Measurements from ENCODE around the gene HIVEP1. TPM values are rescaled to one million over a fixed set of nuclear protein-coding genes. Genes with fewer than 3 reads are reported as not detected.
A peak's percentile ranks its signal among the peaks of the same experiment; 100 is the strongest.

The HIVEP1 gene
- total RNA-seq, 4 donors from 2014 or later = 15.2 to 26.9 (median 17.6) TPM

- Histone ChIP-seq H3K27ac (no peak overlapping the region), H3K4me1 (peaks cover 0 to 31% (median 5%) of the 10 kb centered on the region in 3 donors), H3K9me3 (no peaks in the 10 kb centered on the region), H3K27me3 (no peaks in the 10 kb centered on the region), H3K36me3 (peaks cover 0 to 39% of the 10 kb centered on the region in 2 donors), H3K4me3 (no peak overlapping the region)
- ATAC-seq = no peak
- TF ChIP-seq POLR2AphosphoS5 (IDR thresholded peaks at IDR 0.05) (no peak), POLR2A (IDR thresholded peaks at IDR 0.05) (no peak), CTCF (IDR thresholded peaks at IDR 0.05) (no peak), EP300 (IDR thresholded peaks at IDR 0.05) (no peak)
- no CpG with 5 or more reads among the region's 34 CpGs for WGBS, 2 donors (ENCODE audit: low coverage in 1 of 2)
Measured at GRCh38 chr6:12017876-12018401, 5.8 kb downstream of the HIVEP1 start.

GRCh38 chr6:12020187-12020791, 8.2 kb downstream of the HIVEP1 start:
- H3K4me1 ChIP-seq = peaks cover under 1 to 29% (median 7%) of the 10 kb centered on the region in 3 donors
- H3K27ac ChIP-seq = peak overlapping the region in 1 of 4 donors; percentile 6
- no peak overlapping the region for H3K4me3 ChIP-seq
- peaks cover 0 to 39% of the 10 kb centered on the region in 2 donors for H3K36me3 ChIP-seq
- TF ChIP-seq POLR2A (IDR thresholded peaks at IDR 0.05) (no peak), CTCF (IDR thresholded peaks at IDR 0.05) (no peak), EP300 (IDR thresholded peaks at IDR 0.05) (no peak), POLR2AphosphoS5 (IDR thresholded peaks at IDR 0.05) (no peak)
- no peak for ATAC-seq
- no peaks in the 10 kb centered on the region for H3K27me3 ChIP-seq
- 79 to 81% methylated on average over 3 to 11 of the region's 12 CpGs for WGBS, 2 donors (ENCODE audit: low coverage in 1 of 2)
- H3K9me3 ChIP-seq = no peaks in the 10 kb centered on the region

- no peak overlapping the region for H3K27ac ChIP-seq
- no peak for TF ChIP-seq POLR2A (IDR thresholded peaks at IDR 0.05)
- TF ChIP-seq POLR2AphosphoS5 (IDR thresholded peaks at IDR 0.05) = no peak
- no peak for TF ChIP-seq CTCF (IDR thresholded peaks at IDR 0.05)
- TF ChIP-seq EP300 (IDR thresholded peaks at IDR 0.05) = no peak
- H3K9me3 ChIP-seq = no peaks in the 10 kb centered on the region
- H3K27me3 ChIP-seq = no peaks in the 10 kb centered on the region
- no peak overlapping the region for H3K4me3 ChIP-seq
- no peak for ATAC-seq
- peaks cover 0 to 19% of the 10 kb centered on the region in 2 donors for H3K36me3 ChIP-seq
- peaks cover 4 to 43% (median 7%) of the 10 kb centered on the region in 3 donors for H3K4me1 ChIP-seq
- WGBS, 2 donors (ENCODE audit: low coverage in 1 of 2) = 100% methylated on average over 1 of the region's 1 CpG
Measured at GRCh38 chr6:12022481-12022880, 10.4 kb downstream of the HIVEP1 start.

- ATAC-seq = no peak
- H3K27ac ChIP-seq = peak overlapping the region in 1 of 4 donors; percentile 6
- WGBS, 2 donors (ENCODE audit: low coverage in 1 of 2) = 73 to 84% methylated on average over 7 of the region's 7 CpGs
Measured at GRCh38 chr6:12022953-12023388, 10.9 kb downstream of the HIVEP1 start.

More at GRCh38 chr6:12022953-12023388, 10.9 kb downstream of the HIVEP1 start:
- Histone ChIP-seq H3K36me3 (peaks cover 0 to 14% of the 10 kb centered on the region in 2 donors), H3K4me3 (no peak overlapping the region), H3K4me1 (peaks cover 4 to 43% (median 7%) of the 10 kb centered on the region in 3 donors), H3K9me3 (no peaks in the 10 kb centered on the region), H3K27me3 (no peaks in the 10 kb centered on the region)
- TF ChIP-seq POLR2A (IDR thresholded peaks at IDR 0.05) (no peak), POLR2AphosphoS5 (IDR thresholded peaks at IDR 0.05) (no peak), EP300 (IDR thresholded peaks at IDR 0.05) (no peak), CTCF (IDR thresholded peaks at IDR 0.05) (no peak)
